Parathyroid adenoma (tissue), 2 donors: Measurements from ENCODE around the gene CRTC2.

Experiments used
- H2AFZ ChIP-seq: fragments of 300-600 bp; sonication (generic); one replicate; pipeline ENCODE4 v1.7.0; 2017; ENCODE audit warnings: antibody characterized with exemption, mild to moderate bottlenecking
- H3K27ac ChIP-seq: fragments of 300-600 bp; sonication (generic); one replicate; pipeline ENCODE4 v1.7.0; 2017
- H3K27me3 ChIP-seq: fragments of 300-600 bp; sonication (generic); one replicate; pipeline ENCODE4 v1.7.0; 2017; ENCODE audit warnings: low read length; ENCODE audit not compliant: control insufficient read depth, insufficient read depth
- H3K36me3 ChIP-seq: fragments of 300-600 bp; sonication (generic); one replicate; pipeline ENCODE4 v1.7.0; 2017; ENCODE audit warnings: low read length; ENCODE audit not compliant: control insufficient read depth, insufficient read depth
- H3K4me1 ChIP-seq: fragments of 300-600 bp; sonication (generic); one replicate; pipeline ENCODE4 v1.7.0; 2017; ENCODE audit warnings: control low read depth
- H3K4me2 ChIP-seq: fragments of 300-600 bp; sonication (generic); one replicate; pipeline ENCODE4 v1.7.0; 2017; ENCODE audit warnings: low read length
- H3K4me3 ChIP-seq: fragments of 300-600 bp; sonication (generic); one replicate; pipeline ENCODE4 v1.7.0; 2017; ENCODE audit warnings: low read depth, low read length
- H3K79me2 ChIP-seq: fragments of 300-600 bp; sonication (generic); one replicate; pipeline ENCODE4 v1.7.0; 2017; ENCODE audit warnings: control low read depth
- H3K9ac ChIP-seq: fragments of 300-600 bp; sonication (generic); one replicate; pipeline ENCODE4 v1.7.0; 2017; ENCODE audit warnings: mild to moderate bottlenecking
- H3K9me3 ChIP-seq: fragments of 300-600 bp; sonication (generic); one replicate; pipeline ENCODE4 v1.7.0; 2017; ENCODE audit warnings: low read length; ENCODE audit not compliant: control insufficient read depth
- CTCF ChIP-seq: fragments of 300-600 bp; sonication (generic); IDR thresholded peaks from one replicate; pipeline ENCODE4 v1.7.0; 2017; ENCODE audit warnings: antibody characterized with exemption, mild to moderate bottlenecking
- donor health status: primary hyperparathyroidism.

The CRTC2 gene

GRCh38 chr1:153934746-153935145 is 23.7 kb downstream of the CRTC2 start:
- H3K27me3 ChIP-seq: no peaks in the 10 kb centered on the region
- H3K27ac ChIP-seq: no peak overlapping the region
- no peaks in the 10 kb centered on the region for H3K9me3 ChIP-seq
- H2AFZ ChIP-seq: no peak overlapping the region
- no peak for TF ChIP-seq CTCF
- no peak overlapping the region for H3K9ac ChIP-seq
- no peaks in the 10 kb centered on the region for H3K36me3 ChIP-seq
- no peaks in the 10 kb centered on the region for H3K79me2 ChIP-seq
- no peak overlapping the region for H3K4me2 ChIP-seq
- no peaks in the 10 kb centered on the region for H3K4me1 ChIP-seq
- H3K4me3 ChIP-seq: no peak overlapping the region

- no peak overlapping the region for H3K4me2 ChIP-seq
- no peaks in the 10 kb centered on the region for H3K4me1 ChIP-seq
- no peaks in the 10 kb centered on the region for H3K9me3 ChIP-seq
- H3K79me2 ChIP-seq: no peaks in the 10 kb centered on the region
- no peak overlapping the region for H2AFZ ChIP-seq
- no peak overlapping the region for H3K4me3 ChIP-seq
- H3K36me3 ChIP-seq: no peaks in the 10 kb centered on the region
- no peaks in the 10 kb centered on the region for H3K27me3 ChIP-seq
- TF ChIP-seq CTCF: no peak
- no peak overlapping the region for H3K9ac ChIP-seq
- H3K27ac ChIP-seq: no peak overlapping the region
Observed at GRCh38 chr1:153933955-153934354, 24.5 kb downstream of the CRTC2 start.

- Histone ChIP-seq H3K79me2 (no peaks in the 10 kb centered on the region), H3K27ac (no peak overlapping the region), H2AFZ (no peak overlapping the region), H3K4me3 (no peak overlapping the region), H3K4me2 (no peak overlapping the region), H3K4me1 (no peaks in the 10 kb centered on the region), H3K9ac (no peak overlapping the region), H3K27me3 (no peaks in the 10 kb centered on the region), H3K36me3 (no peaks in the 10 kb centered on the region), H3K9me3 (no peaks in the 10 kb centered on the region)
- TF ChIP-seq CTCF: no peak
Observed at GRCh38 chr1:153933430-153933829, 25.0 kb downstream of the CRTC2 start.

- no peaks in the 10 kb centered on the region for H3K9me3 ChIP-seq
- H3K36me3 ChIP-seq: no peaks in the 10 kb centered on the region
- no peaks in the 10 kb centered on the region for H3K27me3 ChIP-seq
- no peaks in the 10 kb centered on the region for H3K4me1 ChIP-seq
- no peak overlapping the region for H2AFZ ChIP-seq
- no peak for TF ChIP-seq CTCF
- no peak overlapping the region for H3K27ac ChIP-seq
- no peak overlapping the region for H3K4me2 ChIP-seq
- H3K79me2 ChIP-seq: no peaks in the 10 kb centered on the region
- no peak overlapping the region for H3K4me3 ChIP-seq
- H3K9ac ChIP-seq: no peak overlapping the region
Observed at GRCh38 chr1:153932156-153933131, 26.0 kb downstream of the CRTC2 start.
